HL-60 (cell line): ENCODE measurements around the gene TACC2.

Experiments used
- DNase-seq, 2 experiments: peaks; one replicate each; pipeline ENCODE4 v3.0.0-alpha.2; 2010 to 2020; ENCODE audit warnings: low read depth in 1 of 2, low spot score in 1 of 2
- H3K27ac ChIP-seq: fragments of 250-450 bp; sonication (Bioruptor Pico); replicated peaks from 2 replicates; pipeline ENCODE4 v1.5.1; 2020; ENCODE audit warnings: mild to moderate bottlenecking, moderate library complexity
- H3K27me3 ChIP-seq: fragments of 250-450 bp; sonication (Bioruptor Pico); 2 replicates; pipeline ENCODE4 v1.5.1; 2021; ENCODE audit warnings: mild to moderate bottlenecking, moderate library complexity; ENCODE audit not compliant: insufficient read depth, poor library complexity, severe bottlenecking
- H3K4me3 ChIP-seq: replicated peaks from 2 replicates; pipeline ENCODE4 v1.5.1; 2011; ENCODE audit warnings: mild to moderate bottlenecking, control low read depth, low read length; ENCODE audit not compliant: insufficient read depth
- GABPA ChIP-seq: IDR thresholded peaks from 2 replicates; pipeline ENCODE4 v1.6.1; 2012; ENCODE audit warnings: low read depth
- POLR2AphosphoS5 ChIP-seq: IDR thresholded peaks from 2 replicates; pipeline ENCODE4 v1.6.1; 2012; ENCODE audit warnings: low read depth
- SPI1 ChIP-seq: IDR thresholded peaks from 2 replicates; pipeline ENCODE4 v1.6.1; 2012; ENCODE audit warnings: low read depth, mild to moderate bottlenecking, borderline replicate concordance
- TF ChIP-seq, protein P1 (sequence below): IDR thresholded peaks from one replicate; pipeline ENCODE4 v1.5.1; 2011; ENCODE audit warnings: low read length, control low read depth, inconsistent platforms; ENCODE audit not compliant: insufficient read depth
- TF ChIP-seq, protein P2 (sequence below): IDR thresholded peaks from 2 replicates; pipeline ENCODE4 v1.6.1; 2012; ENCODE audit warnings: low read depth; ENCODE audit not compliant: insufficient replicate concordance

TACC2 gene

DNA sequence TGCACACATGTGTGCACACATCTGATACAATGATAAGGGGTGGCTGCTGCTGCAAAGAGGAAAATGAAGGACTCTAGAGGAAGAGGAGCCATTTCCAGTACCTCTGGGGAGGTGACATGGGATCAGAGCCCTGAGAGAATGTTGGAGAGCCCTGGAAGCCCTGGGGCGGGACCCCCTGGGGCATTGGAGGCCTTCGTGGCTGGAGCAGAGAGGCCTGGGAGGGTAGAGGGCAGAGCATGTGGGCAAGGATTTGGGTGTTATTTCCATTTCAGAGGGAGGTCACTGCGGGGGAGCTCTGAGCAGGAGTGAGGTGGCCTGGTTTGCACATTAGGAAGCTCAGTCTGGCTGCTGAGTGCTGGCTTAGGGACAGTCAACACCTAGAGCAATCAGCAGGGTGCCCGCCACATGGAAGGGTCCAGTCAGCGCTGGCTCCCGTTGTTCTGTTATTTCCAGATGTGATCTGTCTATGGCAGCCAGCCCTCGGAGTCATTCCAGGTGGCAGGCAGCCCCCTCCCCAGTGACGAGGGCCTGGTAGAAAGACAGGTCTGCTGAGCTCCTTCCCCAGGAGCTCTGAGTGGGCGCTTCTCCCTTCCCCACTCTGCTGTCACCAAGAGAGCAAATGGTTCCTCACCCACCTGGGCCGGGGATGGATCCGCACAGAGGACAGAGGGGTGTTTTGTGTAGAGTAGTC, 258.0 kb downstream of the TACC2 start:
- no peak overlapping the region for H3K27ac ChIP-seq
- H3K4me3 ChIP-seq: no peak overlapping the region
- H3K27me3 ChIP-seq: no peaks in the 10 kb centered on the region
- DNase-seq: no peak
- TF ChIP-seq, protein P1, sequence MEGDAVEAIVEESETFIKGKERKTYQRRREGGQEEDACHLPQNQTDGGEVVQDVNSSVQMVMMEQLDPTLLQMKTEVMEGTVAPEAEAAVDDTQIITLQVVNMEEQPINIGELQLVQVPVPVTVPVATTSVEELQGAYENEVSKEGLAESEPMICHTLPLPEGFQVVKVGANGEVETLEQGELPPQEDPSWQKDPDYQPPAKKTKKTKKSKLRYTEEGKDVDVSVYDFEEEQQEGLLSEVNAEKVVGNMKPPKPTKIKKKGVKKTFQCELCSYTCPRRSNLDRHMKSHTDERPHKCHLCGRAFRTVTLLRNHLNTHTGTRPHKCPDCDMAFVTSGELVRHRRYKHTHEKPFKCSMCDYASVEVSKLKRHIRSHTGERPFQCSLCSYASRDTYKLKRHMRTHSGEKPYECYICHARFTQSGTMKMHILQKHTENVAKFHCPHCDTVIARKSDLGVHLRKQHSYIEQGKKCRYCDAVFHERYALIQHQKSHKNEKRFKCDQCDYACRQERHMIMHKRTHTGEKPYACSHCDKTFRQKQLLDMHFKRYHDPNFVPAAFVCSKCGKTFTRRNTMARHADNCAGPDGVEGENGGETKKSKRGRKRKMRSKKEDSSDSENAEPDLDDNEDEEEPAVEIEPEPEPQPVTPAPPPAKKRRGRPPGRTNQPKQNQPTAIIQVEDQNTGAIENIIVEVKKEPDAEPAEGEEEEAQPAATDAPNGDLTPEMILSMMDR: no peak
- TF ChIP-seq GABPA (no peak), SPI1 (no peak)
- TF ChIP-seq, protein P2, sequence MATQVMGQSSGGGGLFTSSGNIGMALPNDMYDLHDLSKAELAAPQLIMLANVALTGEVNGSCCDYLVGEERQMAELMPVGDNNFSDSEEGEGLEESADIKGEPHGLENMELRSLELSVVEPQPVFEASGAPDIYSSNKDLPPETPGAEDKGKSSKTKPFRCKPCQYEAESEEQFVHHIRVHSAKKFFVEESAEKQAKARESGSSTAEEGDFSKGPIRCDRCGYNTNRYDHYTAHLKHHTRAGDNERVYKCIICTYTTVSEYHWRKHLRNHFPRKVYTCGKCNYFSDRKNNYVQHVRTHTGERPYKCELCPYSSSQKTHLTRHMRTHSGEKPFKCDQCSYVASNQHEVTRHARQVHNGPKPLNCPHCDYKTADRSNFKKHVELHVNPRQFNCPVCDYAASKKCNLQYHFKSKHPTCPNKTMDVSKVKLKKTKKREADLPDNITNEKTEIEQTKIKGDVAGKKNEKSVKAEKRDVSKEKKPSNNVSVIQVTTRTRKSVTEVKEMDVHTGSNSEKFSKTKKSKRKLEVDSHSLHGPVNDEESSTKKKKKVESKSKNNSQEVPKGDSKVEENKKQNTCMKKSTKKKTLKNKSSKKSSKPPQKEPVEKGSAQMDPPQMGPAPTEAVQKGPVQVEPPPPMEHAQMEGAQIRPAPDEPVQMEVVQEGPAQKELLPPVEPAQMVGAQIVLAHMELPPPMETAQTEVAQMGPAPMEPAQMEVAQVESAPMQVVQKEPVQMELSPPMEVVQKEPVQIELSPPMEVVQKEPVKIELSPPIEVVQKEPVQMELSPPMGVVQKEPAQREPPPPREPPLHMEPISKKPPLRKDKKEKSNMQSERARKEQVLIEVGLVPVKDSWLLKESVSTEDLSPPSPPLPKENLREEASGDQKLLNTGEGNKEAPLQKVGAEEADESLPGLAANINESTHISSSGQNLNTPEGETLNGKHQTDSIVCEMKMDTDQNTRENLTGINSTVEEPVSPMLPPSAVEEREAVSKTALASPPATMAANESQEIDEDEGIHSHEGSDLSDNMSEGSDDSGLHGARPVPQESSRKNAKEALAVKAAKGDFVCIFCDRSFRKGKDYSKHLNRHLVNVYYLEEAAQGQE: no peak

DNA sequence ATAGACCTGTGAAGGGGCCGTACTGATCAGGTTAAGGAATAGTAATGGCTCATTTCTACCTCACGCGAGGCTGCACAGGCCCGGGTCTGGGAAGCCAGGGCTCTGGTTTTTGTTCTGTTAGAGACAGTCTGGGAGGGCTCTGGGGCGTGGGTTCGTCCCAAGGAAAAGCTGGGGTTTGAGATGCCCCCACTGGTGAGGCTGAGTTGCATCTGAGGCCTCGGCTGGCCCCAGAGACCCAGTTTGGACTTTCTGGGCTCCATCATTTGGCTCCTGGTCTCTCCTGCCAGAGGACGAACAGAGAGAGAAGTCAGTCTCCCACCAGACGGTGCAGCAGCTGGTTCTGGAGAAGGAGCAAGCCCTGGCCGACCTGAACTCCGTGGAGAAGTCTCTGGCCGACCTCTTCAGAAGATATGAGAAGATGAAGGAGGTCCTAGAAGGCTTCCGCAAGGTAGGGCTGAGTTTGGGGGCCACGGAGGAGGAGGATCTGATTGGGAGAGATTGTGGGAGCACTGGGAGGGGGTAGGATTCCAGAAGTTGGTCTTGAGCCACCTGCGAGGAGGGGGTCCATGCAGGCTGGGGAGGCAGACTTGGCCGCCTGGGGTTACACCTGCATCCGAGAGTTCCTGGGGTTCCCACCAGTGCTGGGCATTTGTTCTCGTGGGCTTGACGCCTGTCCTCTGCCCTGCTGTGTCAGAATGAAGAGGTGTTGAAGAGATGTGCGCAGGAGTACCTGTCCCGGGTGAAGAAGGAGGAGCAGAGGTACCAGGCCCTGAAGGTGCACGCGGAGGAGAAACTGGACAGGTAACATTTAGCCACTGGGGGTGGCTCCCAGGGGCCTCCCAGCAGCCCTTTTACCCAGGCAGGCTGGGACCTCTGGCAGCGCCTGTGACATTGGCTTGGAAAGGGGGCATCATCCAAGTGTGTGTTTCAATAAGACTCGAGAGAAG, 259.7 kb downstream of the TACC2 start:
- H3K27ac ChIP-seq: no peak overlapping the region
- no peak overlapping the region for H3K4me3 ChIP-seq
- no peak for DNase-seq
- TF ChIP-seq GABPA: no peak
- no peak for TF ChIP-seq POLR2AphosphoS5
- TF ChIP-seq, protein P2: no peak
- TF ChIP-seq SPI1: no peak
- TF ChIP-seq, protein P1: no peak
- no peaks in the 10 kb centered on the region for H3K27me3 ChIP-seq

DNA sequence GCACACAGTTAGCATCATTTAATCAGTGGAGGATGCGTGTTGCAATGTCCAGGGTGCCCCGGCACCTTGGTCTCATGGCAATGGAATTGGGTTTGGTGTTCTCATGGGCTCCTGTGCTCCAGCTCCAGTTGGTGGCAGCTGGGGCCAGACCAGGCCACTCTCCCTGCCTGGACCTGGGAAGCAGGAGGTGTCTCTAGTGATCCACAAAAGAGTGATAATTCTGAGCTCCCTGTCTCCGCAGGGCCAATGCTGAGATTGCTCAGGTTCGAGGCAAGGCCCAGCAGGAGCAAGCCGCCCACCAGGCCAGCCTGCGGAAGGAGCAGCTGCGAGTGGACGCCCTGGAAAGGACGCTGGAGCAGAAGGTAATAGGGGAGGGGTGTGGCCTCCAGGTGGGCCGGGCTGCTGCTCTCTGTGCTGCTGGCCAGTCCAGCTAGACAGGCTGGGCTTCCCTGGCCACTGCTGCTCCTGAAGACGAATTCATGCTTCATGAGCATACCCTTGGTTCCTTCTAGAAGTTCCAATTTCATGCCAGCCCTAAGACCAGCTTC, 260.4 kb downstream of the TACC2 start:
- Histone ChIP-seq H3K4me3 (no peak overlapping the region), H3K27me3 (no peaks in the 10 kb centered on the region), H3K27ac (no peak overlapping the region)
- TF ChIP-seq POLR2AphosphoS5 (no peak), GABPA (no peak), SPI1 (no peak)
- TF ChIP-seq, protein P2: no peak
- TF ChIP-seq, protein P1: no peak
- DNase-seq: no peak
